UCSD-AML1 (cell line): ENCODE results near the gene TARS2.

Experiments
- DNase-seq: peaks from one replicate; lab custom pipeline; 2025; ENCODE audit not compliant: unreplicated experiment; lab: John Stamatoyannopoulos, UW

Gene TARS2

DNA sequence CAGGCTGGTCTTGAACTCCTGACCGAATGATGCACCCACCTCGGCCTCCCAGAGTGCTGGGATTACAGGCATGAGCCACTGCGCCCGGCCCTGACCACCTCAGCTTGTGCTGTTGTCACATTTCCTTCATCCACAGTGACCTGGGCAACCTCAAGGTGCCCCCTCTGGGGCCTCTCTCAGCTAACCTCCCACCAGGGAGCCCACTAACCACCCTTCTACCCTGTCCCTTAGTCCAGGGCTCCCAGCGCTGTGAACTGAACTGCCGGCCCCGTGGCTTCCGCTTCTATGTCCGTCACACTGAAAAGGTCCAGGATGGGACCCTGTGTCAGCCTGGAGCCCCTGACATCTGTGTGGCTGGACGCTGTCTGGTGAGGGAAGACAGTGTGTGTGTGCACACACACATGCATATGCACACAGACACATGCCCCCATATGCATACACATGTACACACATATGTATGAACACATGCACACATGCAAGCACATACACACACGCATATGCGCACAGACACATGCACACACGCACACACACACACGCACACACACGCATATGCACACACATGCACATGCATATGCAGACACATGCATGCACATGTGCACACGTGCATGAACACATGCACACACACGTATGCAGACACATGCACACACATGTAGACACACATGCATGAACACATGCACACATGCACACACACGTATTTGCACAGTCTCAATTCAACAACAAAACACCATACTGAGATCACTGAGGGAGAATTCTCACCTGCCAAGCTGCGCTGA is 68.2 kb downstream of the TARS2 start:
- no peak for DNase-seq

DNA sequence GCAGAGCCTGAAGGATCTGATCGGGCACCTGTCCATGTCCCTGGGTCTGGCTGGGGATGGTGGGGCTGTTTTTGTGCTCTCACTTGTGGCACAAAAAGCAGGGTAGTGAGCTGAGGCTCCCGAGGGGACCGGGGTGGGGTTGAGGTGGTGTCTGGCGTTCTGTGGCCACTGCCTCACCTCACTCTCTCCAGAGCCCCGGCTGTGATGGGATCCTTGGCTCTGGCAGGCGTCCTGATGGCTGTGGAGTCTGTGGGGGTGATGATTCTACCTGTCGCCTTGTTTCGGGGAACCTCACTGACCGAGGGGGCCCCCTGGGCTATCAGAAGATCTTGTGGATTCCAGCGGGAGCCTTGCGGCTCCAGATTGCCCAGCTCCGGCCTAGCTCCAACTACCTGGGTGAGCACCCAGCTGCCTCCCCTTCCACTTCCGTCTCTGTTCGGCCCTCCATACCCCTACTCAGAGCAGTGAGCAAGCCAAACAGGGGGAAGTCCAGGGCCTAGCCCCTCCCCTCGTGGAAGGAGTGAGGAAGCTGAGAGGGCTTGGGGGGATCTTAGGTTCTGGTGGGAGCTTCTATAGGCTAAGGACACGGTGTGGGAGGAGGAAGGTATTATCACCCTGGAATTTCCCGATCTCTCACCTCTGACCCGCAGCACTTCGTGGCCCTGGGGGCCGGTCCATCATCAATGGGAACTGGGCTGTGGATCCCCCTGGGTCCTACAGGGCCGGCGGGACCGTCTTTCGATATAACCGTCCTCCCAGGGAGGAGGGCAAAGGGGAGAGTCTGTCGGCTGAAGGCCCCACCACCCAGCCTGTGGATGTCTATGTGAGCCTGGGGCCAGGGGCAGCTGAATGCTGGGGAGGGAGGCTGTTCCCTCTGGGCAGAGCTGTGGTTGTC is 69.0 kb downstream of the TARS2 start:
- no peak for DNase-seq

DNA sequence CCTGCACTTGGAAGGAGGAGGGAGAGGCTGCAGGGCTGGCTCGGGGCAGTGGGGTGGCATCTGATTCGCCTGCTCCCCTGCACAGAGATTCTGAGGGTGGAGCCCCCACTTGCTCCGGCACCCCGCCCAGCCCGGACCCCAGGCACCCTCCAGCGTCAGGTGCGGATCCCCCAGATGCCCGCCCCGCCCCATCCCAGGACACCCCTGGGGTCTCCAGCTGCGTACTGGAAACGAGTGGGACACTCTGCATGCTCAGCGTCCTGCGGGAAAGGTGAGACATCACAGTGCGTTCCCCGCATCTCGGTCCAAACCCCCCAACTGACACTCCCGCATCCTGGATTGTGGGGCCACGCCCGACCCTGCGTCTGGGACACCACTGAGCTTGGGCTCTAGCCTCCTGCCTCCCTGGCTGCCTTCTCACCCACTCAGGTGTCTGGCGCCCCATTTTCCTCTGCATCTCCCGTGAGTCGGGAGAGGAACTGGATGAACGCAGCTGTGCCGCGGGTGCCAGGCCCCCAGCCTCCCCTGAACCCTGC is 69.9 kb downstream of the TARS2 start:
- DNase-seq, result no peak
